ENCODE data around the gene SH3RF2. TPM values are rescaled to one million over a fixed set of nuclear protein-coding genes. Genes with fewer than 3 reads are reported as not detected.
"Not testable (repeated sequence)": the region's sequence is repeated elsewhere in the genome, so short reads cannot be mapped to it uniquely, and the experiment has no call there.

The SH3RF2 gene
- total and polyA plus RNA-seq, 2 donors (not counting 1 experiment from before 2014, with no cell fraction given), result 0.53 to 1.2 TPM

- TF ChIP-seq EZH2 (IDR thresholded peaks at IDR 0.05; ENCODE audit: low read length, missing control alignments), result no peak
- TF ChIP-seq, protein P1, sequence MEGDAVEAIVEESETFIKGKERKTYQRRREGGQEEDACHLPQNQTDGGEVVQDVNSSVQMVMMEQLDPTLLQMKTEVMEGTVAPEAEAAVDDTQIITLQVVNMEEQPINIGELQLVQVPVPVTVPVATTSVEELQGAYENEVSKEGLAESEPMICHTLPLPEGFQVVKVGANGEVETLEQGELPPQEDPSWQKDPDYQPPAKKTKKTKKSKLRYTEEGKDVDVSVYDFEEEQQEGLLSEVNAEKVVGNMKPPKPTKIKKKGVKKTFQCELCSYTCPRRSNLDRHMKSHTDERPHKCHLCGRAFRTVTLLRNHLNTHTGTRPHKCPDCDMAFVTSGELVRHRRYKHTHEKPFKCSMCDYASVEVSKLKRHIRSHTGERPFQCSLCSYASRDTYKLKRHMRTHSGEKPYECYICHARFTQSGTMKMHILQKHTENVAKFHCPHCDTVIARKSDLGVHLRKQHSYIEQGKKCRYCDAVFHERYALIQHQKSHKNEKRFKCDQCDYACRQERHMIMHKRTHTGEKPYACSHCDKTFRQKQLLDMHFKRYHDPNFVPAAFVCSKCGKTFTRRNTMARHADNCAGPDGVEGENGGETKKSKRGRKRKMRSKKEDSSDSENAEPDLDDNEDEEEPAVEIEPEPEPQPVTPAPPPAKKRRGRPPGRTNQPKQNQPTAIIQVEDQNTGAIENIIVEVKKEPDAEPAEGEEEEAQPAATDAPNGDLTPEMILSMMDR (conservative IDR thresholded peaks at IDR 0.05 in 1 of 2, IDR thresholded peaks at IDR 0.05 in 1 of 2; ENCODE audit: low read depth in 1 of 2, low read length in 2 of 2), result no peak
- H3K4me3 ChIP-seq (replicated peaks in 1 of 4; ENCODE audit: control extremely low read depth in 1 of 4, insufficient read depth in 1 of 4, low read depth in 3 of 4, low read length in 4 of 4), result no peak within 1 kb of the TSS
Measured at GRCh38 chr5:146105477-146105876, 169.1 kb downstream of the SH3RF2 start, which contains the start of gene PLAC8L1. TSS of gene PLAC8L1 (minus strand) at chr5:146105577. CDS start at chr5:146104311, 1,266 bp downstream.

GRCh38 chr5:146107901-146108300 is 171.5 kb downstream of the SH3RF2 start:
- Histone ChIP-seq H3K4me3 (replicated peaks in 1 of 4; ENCODE audit: control extremely low read depth in 1 of 4, insufficient read depth in 1 of 4, low read depth in 3 of 4, low read length in 4 of 4) (no peak overlapping the region), H3K27ac (ENCODE audit: insufficient read depth, low read length) (no peak overlapping the region), H3K4me1 (ENCODE audit: control insufficient read depth, extremely low read depth, insufficient read depth, low read length) (no peaks in the 10 kb centered on the region), H3K27me3 (ENCODE audit: control insufficient read depth, insufficient read depth, low read length) (no peaks in the 10 kb centered on the region), H2AFZ (ENCODE audit: low read length) (no peak overlapping the region), H3K36me3 (ENCODE audit: control insufficient read depth, insufficient read depth, low read length) (no peaks in the 10 kb centered on the region), H3K9me3 (ENCODE audit: control insufficient read depth, insufficient read depth, low read depth, low read length) (no peaks in the 10 kb centered on the region), H3K79me2 (ENCODE audit: control insufficient read depth, insufficient read depth, low read length) (no peaks in the 10 kb centered on the region), H3K9ac (ENCODE audit: insufficient read depth, low read length) (no peak overlapping the region), H3K4me2 (ENCODE audit: extremely low read depth, insufficient read depth, low read length) (no peak overlapping the region), H4K20me1 (ENCODE audit: control insufficient read depth, extremely low read depth, insufficient read depth, low read length) (no peaks in the 10 kb centered on the region)
- TF ChIP-seq EZH2 (IDR thresholded peaks at IDR 0.05; ENCODE audit: low read length, missing control alignments), result no peak
- TF ChIP-seq, protein P1 (conservative IDR thresholded peaks at IDR 0.05 in 1 of 2, IDR thresholded peaks at IDR 0.05 in 1 of 2; ENCODE audit: low read depth in 1 of 2, low read length in 2 of 2), result no peak
- peak; percentile 12 to 20 for DNase-seq (ENCODE audit: low read depth in 2 of 2)

More at GRCh38 chr5:146105477-146105876, 169.1 kb downstream of the SH3RF2 start, which contains the start of gene PLAC8L1:
- H3K27ac ChIP-seq (ENCODE audit: insufficient read depth, low read length), result no peak within 1 kb of the TSS
- no peak within 1 kb of the TSS for H3K4me2 ChIP-seq (ENCODE audit: extremely low read depth, insufficient read depth, low read length)
- H3K27me3 ChIP-seq (ENCODE audit: control insufficient read depth, insufficient read depth, low read length), result no peaks in the 10 kb centered on the region
- no peak within 1 kb of the TSS for H3K9ac ChIP-seq (ENCODE audit: insufficient read depth, low read length)
- no peak for DNase-seq (ENCODE audit: low read depth in 2 of 2)
- no peaks in the 10 kb centered on the region for H4K20me1 ChIP-seq (ENCODE audit: control insufficient read depth, extremely low read depth, insufficient read depth, low read length)
- no peaks in the 10 kb centered on the region for H3K9me3 ChIP-seq (ENCODE audit: control insufficient read depth, insufficient read depth, low read depth, low read length)
- H3K79me2 ChIP-seq (ENCODE audit: control insufficient read depth, insufficient read depth, low read length), result no peaks in the 10 kb centered on the region
- H3K36me3 ChIP-seq (ENCODE audit: control insufficient read depth, insufficient read depth, low read length), result no peaks in the 10 kb centered on the region
- no peak within 1 kb of the TSS for H2AFZ ChIP-seq (ENCODE audit: low read length)
- H3K4me1 ChIP-seq (ENCODE audit: control insufficient read depth, extremely low read depth, insufficient read depth, low read length), result no peaks in the 10 kb centered on the region

DNA sequence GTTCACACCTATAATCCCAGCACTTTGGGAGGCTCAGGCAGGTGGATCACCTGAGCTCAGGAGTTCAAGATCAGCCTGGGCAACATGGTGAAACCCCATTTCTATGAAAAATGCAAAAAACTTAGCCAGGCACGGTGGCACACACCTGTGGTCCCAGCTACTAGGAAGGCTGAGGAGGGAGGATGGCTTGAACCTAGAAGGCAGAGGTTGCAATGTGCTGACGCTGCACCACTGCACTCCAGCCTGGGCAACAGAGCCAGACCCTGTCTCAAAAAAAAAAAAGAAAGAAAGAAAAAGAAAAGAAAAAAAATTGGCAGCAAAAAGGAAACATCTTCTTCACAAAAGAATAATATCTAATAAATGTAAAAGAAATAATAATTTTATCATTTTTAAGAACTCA is 172.5 kb downstream of the SH3RF2 start:
- not testable (repeated sequence) for H3K4me3 ChIP-seq (replicated peaks in 1 of 4; ENCODE audit: control extremely low read depth in 1 of 4, insufficient read depth in 1 of 4, low read depth in 3 of 4, low read length in 4 of 4); H3K36me3 ChIP-seq (ENCODE audit: control insufficient read depth, insufficient read depth, low read length); H3K4me1 ChIP-seq (ENCODE audit: control insufficient read depth, extremely low read depth, insufficient read depth, low read length); H4K20me1 ChIP-seq (ENCODE audit: control insufficient read depth, extremely low read depth, insufficient read depth, low read length); H3K4me2 ChIP-seq (ENCODE audit: extremely low read depth, insufficient read depth, low read length); H2AFZ ChIP-seq (ENCODE audit: low read length); H3K9me3 ChIP-seq (ENCODE audit: control insufficient read depth, insufficient read depth, low read depth, low read length); H3K79me2 ChIP-seq (ENCODE audit: control insufficient read depth, insufficient read depth, low read length); H3K27ac ChIP-seq (ENCODE audit: insufficient read depth, low read length); H3K9ac ChIP-seq (ENCODE audit: insufficient read depth, low read length); H3K27me3 ChIP-seq (ENCODE audit: control insufficient read depth, insufficient read depth, low read length); DNase-seq (ENCODE audit: low read depth in 2 of 2)
